ENCODE results near the gene PDZRN3.

DNA sequence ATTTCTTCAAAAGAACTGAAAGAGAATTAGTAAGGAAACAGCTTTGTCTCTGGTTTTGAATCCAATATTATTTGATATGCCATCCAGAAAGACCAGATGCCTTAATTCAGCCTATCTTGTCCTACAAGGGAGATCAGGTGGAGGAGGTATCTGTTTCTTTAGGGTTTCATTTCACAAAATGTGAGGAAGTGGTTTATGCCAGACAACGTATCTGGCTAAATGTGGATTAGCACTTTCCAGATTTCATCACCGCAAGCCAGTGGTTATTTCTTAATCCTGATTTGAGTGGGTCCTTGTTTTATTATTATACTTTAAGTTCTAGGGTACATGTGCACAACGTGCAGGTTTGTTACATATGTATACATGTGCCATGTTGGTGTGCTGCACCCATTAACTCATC is 292.2 kb downstream of the PDZRN3 start:
- TF ChIP-seq, protein P1, sequence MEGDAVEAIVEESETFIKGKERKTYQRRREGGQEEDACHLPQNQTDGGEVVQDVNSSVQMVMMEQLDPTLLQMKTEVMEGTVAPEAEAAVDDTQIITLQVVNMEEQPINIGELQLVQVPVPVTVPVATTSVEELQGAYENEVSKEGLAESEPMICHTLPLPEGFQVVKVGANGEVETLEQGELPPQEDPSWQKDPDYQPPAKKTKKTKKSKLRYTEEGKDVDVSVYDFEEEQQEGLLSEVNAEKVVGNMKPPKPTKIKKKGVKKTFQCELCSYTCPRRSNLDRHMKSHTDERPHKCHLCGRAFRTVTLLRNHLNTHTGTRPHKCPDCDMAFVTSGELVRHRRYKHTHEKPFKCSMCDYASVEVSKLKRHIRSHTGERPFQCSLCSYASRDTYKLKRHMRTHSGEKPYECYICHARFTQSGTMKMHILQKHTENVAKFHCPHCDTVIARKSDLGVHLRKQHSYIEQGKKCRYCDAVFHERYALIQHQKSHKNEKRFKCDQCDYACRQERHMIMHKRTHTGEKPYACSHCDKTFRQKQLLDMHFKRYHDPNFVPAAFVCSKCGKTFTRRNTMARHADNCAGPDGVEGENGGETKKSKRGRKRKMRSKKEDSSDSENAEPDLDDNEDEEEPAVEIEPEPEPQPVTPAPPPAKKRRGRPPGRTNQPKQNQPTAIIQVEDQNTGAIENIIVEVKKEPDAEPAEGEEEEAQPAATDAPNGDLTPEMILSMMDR (IDR thresholded peaks at IDR 0.05; ENCODE audit: insufficient read depth, low read depth, low read length) = no peak
- no peak for TF ChIP-seq EZH2 (IDR thresholded peaks at IDR 0.05; ENCODE audit: insufficient read depth, low read length)

Measured in astrocyte (in vitro differentiated cells and primary cell).